ENCODE results near the gene ZNF335.
A peak's percentile ranks its signal among the peaks of the same experiment; 100 is the strongest.

The ZNF335 gene, protein sequence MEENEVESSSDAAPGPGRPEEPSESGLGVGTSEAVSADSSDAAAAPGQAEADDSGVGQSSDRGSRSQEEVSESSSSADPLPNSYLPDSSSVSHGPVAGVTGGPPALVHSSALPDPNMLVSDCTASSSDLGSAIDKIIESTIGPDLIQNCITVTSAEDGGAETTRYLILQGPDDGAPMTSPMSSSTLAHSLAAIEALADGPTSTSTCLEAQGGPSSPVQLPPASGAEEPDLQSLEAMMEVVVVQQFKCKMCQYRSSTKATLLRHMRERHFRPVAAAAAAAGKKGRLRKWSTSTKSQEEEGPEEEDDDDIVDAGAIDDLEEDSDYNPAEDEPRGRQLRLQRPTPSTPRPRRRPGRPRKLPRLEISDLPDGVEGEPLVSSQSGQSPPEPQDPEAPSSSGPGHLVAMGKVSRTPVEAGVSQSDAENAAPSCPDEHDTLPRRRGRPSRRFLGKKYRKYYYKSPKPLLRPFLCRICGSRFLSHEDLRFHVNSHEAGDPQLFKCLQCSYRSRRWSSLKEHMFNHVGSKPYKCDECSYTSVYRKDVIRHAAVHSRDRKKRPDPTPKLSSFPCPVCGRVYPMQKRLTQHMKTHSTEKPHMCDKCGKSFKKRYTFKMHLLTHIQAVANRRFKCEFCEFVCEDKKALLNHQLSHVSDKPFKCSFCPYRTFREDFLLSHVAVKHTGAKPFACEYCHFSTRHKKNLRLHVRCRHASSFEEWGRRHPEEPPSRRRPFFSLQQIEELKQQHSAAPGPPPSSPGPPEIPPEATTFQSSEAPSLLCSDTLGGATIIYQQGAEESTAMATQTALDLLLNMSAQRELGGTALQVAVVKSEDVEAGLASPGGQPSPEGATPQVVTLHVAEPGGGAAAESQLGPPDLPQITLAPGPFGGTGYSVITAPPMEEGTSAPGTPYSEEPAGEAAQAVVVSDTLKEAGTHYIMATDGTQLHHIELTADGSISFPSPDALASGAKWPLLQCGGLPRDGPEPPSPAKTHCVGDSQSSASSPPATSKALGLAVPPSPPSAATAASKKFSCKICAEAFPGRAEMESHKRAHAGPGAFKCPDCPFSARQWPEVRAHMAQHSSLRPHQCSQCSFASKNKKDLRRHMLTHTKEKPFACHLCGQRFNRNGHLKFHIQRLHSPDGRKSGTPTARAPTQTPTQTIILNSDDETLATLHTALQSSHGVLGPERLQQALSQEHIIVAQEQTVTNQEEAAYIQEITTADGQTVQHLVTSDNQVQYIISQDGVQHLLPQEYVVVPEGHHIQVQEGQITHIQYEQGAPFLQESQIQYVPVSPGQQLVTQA (N-terminal part only)

DNA sequence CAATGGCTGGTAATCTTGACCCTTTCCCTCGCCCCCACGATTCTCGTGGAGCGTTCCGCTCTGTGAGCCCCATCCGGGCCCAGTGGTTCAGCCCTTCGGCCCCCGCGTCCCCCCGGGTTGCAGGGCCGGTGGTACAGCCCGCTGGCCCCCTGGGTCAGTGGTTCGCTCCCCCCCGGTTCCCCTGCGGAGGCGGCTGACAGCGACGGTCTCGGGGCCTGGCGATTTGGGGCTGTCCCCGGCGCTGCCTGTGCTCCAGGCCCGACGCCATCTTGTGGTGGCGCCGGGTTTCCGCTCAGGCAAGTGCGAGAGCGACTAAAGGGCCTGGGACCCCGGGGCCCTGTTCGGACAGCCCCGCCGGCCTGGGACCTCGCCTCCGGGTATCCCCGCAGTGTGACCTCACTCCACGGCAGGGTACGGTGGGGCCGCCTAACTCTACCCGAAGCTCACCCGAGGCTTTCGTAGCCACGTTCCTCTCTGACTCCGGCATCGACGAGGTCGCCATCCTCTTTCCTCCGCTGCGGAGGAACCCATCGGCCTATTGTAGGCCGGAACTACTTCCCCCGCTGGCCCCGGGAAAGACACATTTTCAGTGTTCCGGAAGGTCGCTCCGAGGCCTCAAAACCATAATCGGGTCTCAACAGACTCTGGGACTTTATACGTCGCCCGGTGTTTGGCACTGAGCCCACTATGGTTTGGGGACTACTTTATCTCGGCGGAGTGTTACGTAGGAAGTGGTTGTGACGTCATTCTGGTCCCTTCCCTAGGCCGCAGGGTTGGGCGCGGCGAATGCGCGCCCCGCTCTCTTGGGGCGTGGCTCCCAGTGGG is at the start of gene ZNF335:
ZNF335 (minus strand) TSS at position 529 of the 825 bp plus-strand sequence. CDS start 793 bp downstream, outside the sequence.
- TF ChIP-seq ZFX (IDR thresholded peaks at IDR 0.05; ENCODE audit: borderline replicate concordance): no peak
- TF ChIP-seq, protein P1, sequence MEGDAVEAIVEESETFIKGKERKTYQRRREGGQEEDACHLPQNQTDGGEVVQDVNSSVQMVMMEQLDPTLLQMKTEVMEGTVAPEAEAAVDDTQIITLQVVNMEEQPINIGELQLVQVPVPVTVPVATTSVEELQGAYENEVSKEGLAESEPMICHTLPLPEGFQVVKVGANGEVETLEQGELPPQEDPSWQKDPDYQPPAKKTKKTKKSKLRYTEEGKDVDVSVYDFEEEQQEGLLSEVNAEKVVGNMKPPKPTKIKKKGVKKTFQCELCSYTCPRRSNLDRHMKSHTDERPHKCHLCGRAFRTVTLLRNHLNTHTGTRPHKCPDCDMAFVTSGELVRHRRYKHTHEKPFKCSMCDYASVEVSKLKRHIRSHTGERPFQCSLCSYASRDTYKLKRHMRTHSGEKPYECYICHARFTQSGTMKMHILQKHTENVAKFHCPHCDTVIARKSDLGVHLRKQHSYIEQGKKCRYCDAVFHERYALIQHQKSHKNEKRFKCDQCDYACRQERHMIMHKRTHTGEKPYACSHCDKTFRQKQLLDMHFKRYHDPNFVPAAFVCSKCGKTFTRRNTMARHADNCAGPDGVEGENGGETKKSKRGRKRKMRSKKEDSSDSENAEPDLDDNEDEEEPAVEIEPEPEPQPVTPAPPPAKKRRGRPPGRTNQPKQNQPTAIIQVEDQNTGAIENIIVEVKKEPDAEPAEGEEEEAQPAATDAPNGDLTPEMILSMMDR (IDR thresholded peaks at IDR 0.05): no peak
- H3K27ac ChIP-seq: peak within 1 kb of the TSS; percentile 100

DNA sequence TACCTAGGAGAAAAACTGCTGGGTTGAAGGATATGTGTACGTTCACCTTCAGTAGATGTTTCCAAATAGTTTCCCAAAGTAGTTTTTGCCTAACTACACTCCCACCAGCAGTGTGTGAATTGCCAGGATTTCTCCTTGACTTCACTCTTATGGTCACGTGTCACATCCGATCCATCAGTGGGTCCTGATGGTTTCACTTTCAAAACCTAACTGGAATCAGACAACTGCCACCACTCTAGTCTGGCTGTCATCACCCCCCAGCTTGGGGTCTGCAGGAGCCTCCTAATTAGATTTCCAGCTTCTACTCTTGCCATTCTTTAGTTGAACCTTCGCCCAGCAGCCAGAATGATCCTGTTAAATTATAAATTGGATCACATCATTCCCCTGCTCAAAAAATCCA is 48.6 kb upstream of the ZNF335 start:
- no peak for TF ChIP-seq ZFX (IDR thresholded peaks at IDR 0.05; ENCODE audit: borderline replicate concordance)
- TF ChIP-seq, protein P1 (IDR thresholded peaks at IDR 0.05): no peak
- no peak overlapping the region for H3K27ac ChIP-seq

DNA sequence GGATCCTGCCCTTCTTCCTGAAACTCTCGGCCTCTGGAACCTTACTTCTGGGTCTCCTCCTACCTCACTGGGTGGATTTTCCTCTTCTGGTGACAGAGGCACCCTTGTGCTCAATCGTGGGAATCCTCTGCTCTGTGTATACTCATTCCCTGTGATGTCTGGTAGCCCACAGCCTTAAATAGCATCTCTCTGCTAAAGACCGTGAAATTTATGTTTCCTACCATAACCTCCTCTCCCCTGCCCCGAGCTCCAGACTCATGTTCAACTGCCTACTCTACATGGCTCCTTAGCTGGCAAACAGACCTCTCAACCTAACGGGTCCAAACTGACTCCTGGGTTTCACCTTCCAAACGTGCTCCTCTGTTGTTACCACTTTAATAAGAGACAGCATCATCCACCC is 46.6 kb upstream of the ZNF335 start:
- no peak overlapping the region for H3K27ac ChIP-seq
- TF ChIP-seq, protein P1 (IDR thresholded peaks at IDR 0.05): no peak
- no peak for TF ChIP-seq ZFX (IDR thresholded peaks at IDR 0.05; ENCODE audit: borderline replicate concordance)

DNA sequence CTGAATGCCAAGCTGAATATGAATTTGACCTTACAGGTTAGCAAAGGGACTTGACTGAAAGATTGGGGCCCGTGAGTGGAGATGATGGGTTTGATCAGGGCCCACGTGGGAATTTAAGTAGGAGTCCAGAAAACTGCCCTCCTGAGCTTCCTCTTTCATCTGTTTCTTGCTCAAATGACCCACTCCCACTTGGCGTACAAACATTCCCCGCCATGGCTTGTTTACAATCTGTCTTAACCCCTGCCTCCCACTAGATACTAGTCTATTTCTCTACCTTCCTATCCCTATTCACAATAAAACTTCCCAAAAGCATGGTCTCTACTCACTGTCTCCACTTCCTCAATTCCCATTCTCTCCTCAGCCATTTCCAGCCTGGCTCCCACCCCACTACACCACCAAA is 46.1 kb upstream of the ZNF335 start:
- H3K27ac ChIP-seq: no peak overlapping the region
- no peak for TF ChIP-seq ZFX (IDR thresholded peaks at IDR 0.05; ENCODE audit: borderline replicate concordance)
- TF ChIP-seq, protein P1 (IDR thresholded peaks at IDR 0.05): no peak

DNA sequence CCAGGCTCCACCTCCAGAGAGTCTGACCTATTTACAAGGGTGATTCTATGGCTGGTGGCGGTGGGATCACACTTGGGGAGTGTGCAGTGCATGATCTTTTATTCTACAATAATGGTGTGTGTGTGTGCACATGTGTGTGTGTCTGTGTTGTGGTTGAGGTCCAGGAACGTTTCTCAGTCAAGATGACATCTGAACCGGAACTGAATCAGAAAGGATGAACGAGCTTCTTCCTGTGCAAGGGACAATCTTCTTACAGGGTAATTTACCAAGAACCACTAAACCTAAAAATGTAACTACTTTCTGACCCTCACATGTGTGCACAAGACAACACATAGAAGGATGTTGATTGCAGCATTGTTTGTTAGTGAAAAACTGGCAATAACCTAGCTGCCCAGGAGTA is 45.3 kb upstream of the ZNF335 start:
- no peak for TF ChIP-seq ZFX (IDR thresholded peaks at IDR 0.05; ENCODE audit: borderline replicate concordance)
- TF ChIP-seq, protein P1 (IDR thresholded peaks at IDR 0.05): no peak
- H3K27ac ChIP-seq: no peak overlapping the region
